Mesodermal cell (in vitro differentiated cells): ENCODE results near the gene GABBR1.

Source experiments
- H3K27ac ChIP-seq: 2 replicates; pipeline ENCODE4 v1.7.0; 2013; ENCODE audit warnings: mild to moderate bottlenecking, low read depth, low read length, moderate library complexity; ENCODE audit not compliant: severe bottlenecking
- H3K36me3 ChIP-seq: 2 replicates; pipeline ENCODE4 v1.7.1; 2013; ENCODE audit warnings: mild to moderate bottlenecking, low read length, moderate library complexity; ENCODE audit not compliant: control insufficient read depth, insufficient read depth
- H3K4me1 ChIP-seq: one replicate; pipeline ENCODE4 v1.7.1; 2013; ENCODE audit warnings: mild to moderate bottlenecking, low read length; ENCODE audit not compliant: insufficient read depth, control insufficient read depth, poor library complexity, severe bottlenecking
- H3K4me3 ChIP-seq: 2 replicates; pipeline ENCODE4 v1.7.0; 2013; ENCODE audit warnings: low read length, control low read depth, mild to moderate bottlenecking; ENCODE audit not compliant: insufficient read depth, poor library complexity, severe bottlenecking; ENCODE audit errors: extremely low read depth
- H3K9me3 ChIP-seq: 2 replicates; pipeline ENCODE4 v1.7.1; 2013; ENCODE audit warnings: mild to moderate bottlenecking, low read length, moderate library complexity; ENCODE audit not compliant: control insufficient read depth
- WGBS, 2 experiments: methylation state at CpG; one replicate each; pipeline ENCODE4 v1.1.5; 2013; ENCODE audit warnings: missing lambda C conversion rate in 2 of 2; ENCODE audit not compliant: insufficient coverage in 2 of 2; 5-methylcytosine and 5-hydroxymethylcytosine counted together

Gene GABBR1

GRCh38 chr6:29525311-29525639 is 107.7 kb downstream of the GABBR1 start:
- Histone ChIP-seq H3K4me3 (no peak overlapping the region), H3K27ac (no peak overlapping the region), H3K36me3 (no peaks in the 10 kb centered on the region), H3K9me3 (peaks cover 4% of the 10 kb centered on the region), H3K4me1 (no peaks in the 10 kb centered on the region)
- no CpG with 5 or more reads among the region's 1 CpG for WGBS, 2 experiments

GRCh38 chr6:29524444-29525310 is 108.3 kb downstream of the GABBR1 start:
- WGBS, 2 experiments: 84 to 93% methylated on average over 4 of the region's 7 CpGs

GRCh38 chr6:29524044-29524443 is 108.9 kb downstream of the GABBR1 start:
- no peaks in the 10 kb centered on the region for H3K4me1 ChIP-seq
- no peak overlapping the region for H3K4me3 ChIP-seq
- WGBS, 2 experiments: 83% methylated on average over 1 of the region's 2 CpGs; no CpG with 5 or more reads in 1 of the 2 experiments
- H3K9me3 ChIP-seq: peaks cover 4% of the 10 kb centered on the region
- no peaks in the 10 kb centered on the region for H3K36me3 ChIP-seq
- no peak overlapping the region for H3K27ac ChIP-seq

More at GRCh38 chr6:29524444-29525310, 108.3 kb downstream of the GABBR1 start:
- H3K4me1 ChIP-seq: no peaks in the 10 kb centered on the region
- H3K27ac ChIP-seq: no peak overlapping the region
- H3K4me3 ChIP-seq: no peak overlapping the region
- H3K36me3 ChIP-seq: no peaks in the 10 kb centered on the region
- peaks cover 4% of the 10 kb centered on the region for H3K9me3 ChIP-seq

GRCh38 chr6:29522227-29522626 is 110.8 kb downstream of the GABBR1 start:
- H3K27ac ChIP-seq: no peak overlapping the region

GRCh38 chr6:29521006-29521680 is 111.8 kb downstream of the GABBR1 start:
- no peak overlapping the region for H3K27ac ChIP-seq
- WGBS, 2 experiments: 57 to 58% methylated on average over 7 to 8 of the region's 8 CpGs
- no peaks in the 10 kb centered on the region for H3K4me1 ChIP-seq
- no peak overlapping the region for H3K4me3 ChIP-seq
- no peaks in the 10 kb centered on the region for H3K36me3 ChIP-seq
- peaks cover 4% of the 10 kb centered on the region for H3K9me3 ChIP-seq

More at GRCh38 chr6:29522227-29522626, 110.8 kb downstream of the GABBR1 start:
- peaks cover 4% of the 10 kb centered on the region for H3K9me3 ChIP-seq
- no peaks in the 10 kb centered on the region for H3K4me1 ChIP-seq
- no peak overlapping the region for H3K4me3 ChIP-seq
- H3K36me3 ChIP-seq: no peaks in the 10 kb centered on the region
- WGBS, 2 experiments: no CpG with 5 or more reads among the region's 2 CpGs

- no peaks in the 10 kb centered on the region for H3K4me1 ChIP-seq
- H3K4me3 ChIP-seq: no peak overlapping the region
- H3K36me3 ChIP-seq: no peaks in the 10 kb centered on the region
- WGBS, 2 experiments: 88 to 96% methylated on average over 4 of the region's 4 CpGs
- no peak overlapping the region for H3K27ac ChIP-seq
- peaks cover 4% of the 10 kb centered on the region for H3K9me3 ChIP-seq
Measured at GRCh38 chr6:29520232-29520631, 112.8 kb downstream of the GABBR1 start.

- 88 to 93% methylated on average over 4 to 5 of the region's 6 CpGs for WGBS, 2 experiments
- Histone ChIP-seq H3K36me3 (no peaks in the 10 kb centered on the region), H3K4me3 (no peak overlapping the region), H3K4me1 (no peaks in the 10 kb centered on the region), H3K9me3 (peaks cover 4% of the 10 kb centered on the region), H3K27ac (no peak overlapping the region)
Measured at GRCh38 chr6:29519291-29520010, 113.5 kb downstream of the GABBR1 start.

GRCh38 chr6:29517728-29518440 is 115.1 kb downstream of the GABBR1 start:
- no peaks in the 10 kb centered on the region for H3K36me3 ChIP-seq
- H3K27ac ChIP-seq: no peak overlapping the region
- 78 to 92% methylated on average over 4 to 5 of the region's 7 CpGs for WGBS, 2 experiments
- H3K9me3 ChIP-seq: no peaks in the 10 kb centered on the region
- no peak overlapping the region for H3K4me3 ChIP-seq
- no peaks in the 10 kb centered on the region for H3K4me1 ChIP-seq

GRCh38 chr6:29517245-29517644 is 115.7 kb downstream of the GABBR1 start:
- WGBS, 2 experiments: 86 to 100% methylated on average over 1 of the region's 1 CpG
- no peaks in the 10 kb centered on the region for H3K4me1 ChIP-seq
- no peak overlapping the region for H3K4me3 ChIP-seq
- no peaks in the 10 kb centered on the region for H3K9me3 ChIP-seq
- no peaks in the 10 kb centered on the region for H3K36me3 ChIP-seq
- no peak overlapping the region for H3K27ac ChIP-seq

- H3K4me1 ChIP-seq: no peaks in the 10 kb centered on the region
- WGBS, 2 experiments: 83 to 89% methylated on average over 3 to 6 of the region's 6 CpGs
- H3K4me3 ChIP-seq: no peak overlapping the region
- H3K36me3 ChIP-seq: no peaks in the 10 kb centered on the region
- no peaks in the 10 kb centered on the region for H3K9me3 ChIP-seq
- H3K27ac ChIP-seq: no peak overlapping the region
Measured at GRCh38 chr6:29516108-29516507, 116.9 kb downstream of the GABBR1 start.
